ENCODE data around the gene ACCS.

Gene ACCS

DNA sequence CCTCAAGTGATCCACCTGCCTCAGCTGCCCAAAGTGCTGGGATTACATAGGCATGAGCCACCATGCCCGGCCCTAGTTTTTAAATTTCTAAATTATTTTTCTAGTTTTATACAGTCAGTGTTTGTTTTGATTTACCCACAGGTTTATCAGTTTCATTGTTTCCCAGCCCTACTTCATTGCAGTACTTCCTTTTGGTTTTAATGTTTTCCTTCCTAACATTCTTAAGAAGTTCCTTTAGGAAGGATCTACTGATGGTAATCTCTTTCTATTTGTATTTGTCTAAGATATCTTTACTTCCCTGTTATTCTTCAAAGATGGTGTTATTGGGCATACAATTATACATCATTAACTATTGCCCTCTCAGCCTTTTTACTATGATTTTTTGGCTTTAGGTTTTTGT is 24.5 kb downstream of the ACCS start:
- no peaks in the 10 kb centered on the region for H3K27me3 ChIP-seq (ENCODE audit: insufficient read depth, insufficient read length)
- no peaks in the 10 kb centered on the region for H3K4me1 ChIP-seq (ENCODE audit: insufficient read depth, insufficient read length)

DNA sequence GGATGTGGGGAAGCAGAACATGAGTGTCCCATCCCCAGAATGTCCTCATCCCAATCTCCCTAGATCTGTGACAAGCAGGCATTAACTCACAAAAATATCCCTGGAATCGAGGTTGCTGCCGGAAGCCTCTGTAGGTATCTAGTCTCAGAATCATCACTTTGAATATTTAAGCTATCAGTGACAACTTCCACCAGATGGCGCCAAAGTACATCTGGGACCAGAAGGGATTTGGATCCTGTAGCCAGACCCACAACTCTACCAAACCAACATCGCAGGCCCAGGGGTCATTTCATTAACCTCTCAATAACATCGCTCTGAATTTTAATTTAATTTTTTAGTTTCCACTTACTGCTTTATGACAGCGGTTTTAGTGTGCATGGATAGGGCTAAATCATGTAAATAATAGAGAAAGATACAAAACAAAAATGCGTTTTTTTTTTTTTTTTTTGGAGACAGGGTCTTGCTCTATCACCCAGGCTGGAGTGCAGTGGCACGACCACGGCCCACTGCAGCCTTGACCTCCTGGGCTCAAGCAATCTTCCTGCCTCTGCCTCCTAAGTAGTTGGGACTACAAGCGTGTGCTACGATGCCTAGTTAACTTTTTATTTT is 28.3 kb downstream of the ACCS start:
- DNase-seq (ENCODE audit: low read depth, low spot score) = peak; percentile 89
- peaks cover 8% of the 10 kb centered on the region for H3K9me3 ChIP-seq (ENCODE audit: insufficient read depth, low read length)

More for the DNA sequence above, 24.5 kb downstream of the ACCS start:
- H3K36me3 ChIP-seq (ENCODE audit: insufficient read depth, insufficient read length, low read length) = peaks cover 25% of the 10 kb centered on the region
- DNase-seq (ENCODE audit: low read depth, low spot score) = no peak
- H3K4me3 ChIP-seq (ENCODE audit: insufficient read length, low read depth) = no peak overlapping the region
- H3K9me3 ChIP-seq (ENCODE audit: insufficient read depth, low read length) = peaks cover 27% of the 10 kb centered on the region
- TF ChIP-seq SUZ12 (IDR thresholded peaks at IDR 0.05; ENCODE audit: extremely low read depth, insufficient read depth, insufficient read length) = no peak
- no peak for TF ChIP-seq YY1 (IDR thresholded peaks at IDR 0.05; ENCODE audit: insufficient read depth, insufficient read length)
- no peak for TF ChIP-seq ZNF274 (IDR thresholded peaks at IDR 0.05; ENCODE audit: low read depth, low read length)
- H3K9ac ChIP-seq (ENCODE audit: insufficient read length, low read depth) = no peak overlapping the region

DNA sequence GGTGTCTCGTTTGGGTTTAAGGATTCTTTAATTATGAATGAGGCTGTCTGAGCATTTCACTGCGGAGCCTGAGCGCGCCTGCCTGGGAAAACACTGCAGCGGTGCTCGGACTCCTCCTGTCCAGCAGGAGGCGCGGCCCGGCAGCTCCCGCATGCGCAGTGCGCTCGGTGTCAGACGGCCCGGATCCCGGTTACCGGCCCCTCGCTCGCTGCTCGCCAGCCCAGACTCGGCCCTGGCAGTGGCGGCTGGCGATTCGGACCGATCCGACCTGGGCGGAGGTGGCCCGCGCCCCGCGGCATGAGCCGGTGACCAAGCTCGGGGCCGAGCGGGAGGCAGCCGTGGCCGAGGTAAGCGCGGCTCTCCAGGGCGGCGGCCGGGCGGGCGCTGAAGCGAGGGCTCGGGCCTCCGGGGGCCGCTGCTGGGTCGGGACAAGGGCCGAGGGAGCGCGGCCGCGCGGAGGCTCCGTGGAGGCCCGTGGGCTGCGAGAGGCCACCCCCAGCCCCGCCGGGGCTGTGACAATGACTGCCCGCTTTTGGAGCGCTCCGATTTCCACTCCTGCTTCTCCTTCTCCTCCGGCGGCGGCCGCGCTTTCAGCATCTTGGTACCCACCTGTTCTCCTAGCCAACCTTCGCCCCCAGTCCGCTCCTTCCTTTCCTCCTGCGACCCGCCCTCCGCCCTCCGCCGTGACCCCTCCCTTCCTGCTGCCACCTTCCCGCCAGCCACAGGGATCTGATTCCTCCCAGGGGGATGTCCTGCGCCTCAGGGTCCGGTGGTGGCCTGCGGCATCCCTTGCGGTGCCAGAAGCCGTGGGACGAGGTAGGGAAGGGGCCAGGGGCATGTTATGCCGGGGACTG is 29.7 kb downstream of the ACCS start, which contains the start of gene EXT2:
Gene EXT2, plus strand, starts transcription at position 173 of the 854 bp plus-strand sequence. CDS start 12,035 bp downstream, outside the sequence.
- TF ChIP-seq SUZ12 (IDR thresholded peaks at IDR 0.05; ENCODE audit: extremely low read depth, insufficient read depth, insufficient read length) (no peak), ZNF274 (IDR thresholded peaks at IDR 0.05; ENCODE audit: low read depth, low read length) (no peak), YY1 (IDR thresholded peaks at IDR 0.05; ENCODE audit: insufficient read depth, insufficient read length) (no peak)
- H3K4me3 ChIP-seq (ENCODE audit: insufficient read length, low read depth) = peak within 1 kb of the TSS; percentile 79
- no peaks in the 10 kb centered on the region for H3K4me1 ChIP-seq (ENCODE audit: insufficient read depth, insufficient read length)
- H3K9me3 ChIP-seq (ENCODE audit: insufficient read depth, low read length) = no peaks in the 10 kb centered on the region
- peak within 1 kb of the TSS; percentile 84 for H3K9ac ChIP-seq (ENCODE audit: insufficient read length, low read depth)
- H3K36me3 ChIP-seq (ENCODE audit: insufficient read depth, insufficient read length, low read length) = peaks cover 5% of the 10 kb centered on the region
- peak; percentile 81 for DNase-seq (ENCODE audit: low read depth, low spot score)
- no peaks in the 10 kb centered on the region for H3K27me3 ChIP-seq (ENCODE audit: insufficient read depth, insufficient read length)

More for the DNA sequence above, 28.3 kb downstream of the ACCS start:
- TF ChIP-seq ZNF274 (IDR thresholded peaks at IDR 0.05; ENCODE audit: low read depth, low read length) (no peak), YY1 (IDR thresholded peaks at IDR 0.05; ENCODE audit: insufficient read depth, insufficient read length) (no peak), SUZ12 (IDR thresholded peaks at IDR 0.05; ENCODE audit: extremely low read depth, insufficient read depth, insufficient read length) (no peak)
- Histone ChIP-seq H3K36me3 (ENCODE audit: insufficient read depth, insufficient read length, low read length) (no peaks in the 10 kb centered on the region), H3K9ac (ENCODE audit: insufficient read length, low read depth) (no peak overlapping the region), H3K27me3 (ENCODE audit: insufficient read depth, insufficient read length) (no peaks in the 10 kb centered on the region), H3K4me3 (ENCODE audit: insufficient read length, low read depth) (no peak overlapping the region), H3K4me1 (ENCODE audit: insufficient read depth, insufficient read length) (no peaks in the 10 kb centered on the region)

DNA sequence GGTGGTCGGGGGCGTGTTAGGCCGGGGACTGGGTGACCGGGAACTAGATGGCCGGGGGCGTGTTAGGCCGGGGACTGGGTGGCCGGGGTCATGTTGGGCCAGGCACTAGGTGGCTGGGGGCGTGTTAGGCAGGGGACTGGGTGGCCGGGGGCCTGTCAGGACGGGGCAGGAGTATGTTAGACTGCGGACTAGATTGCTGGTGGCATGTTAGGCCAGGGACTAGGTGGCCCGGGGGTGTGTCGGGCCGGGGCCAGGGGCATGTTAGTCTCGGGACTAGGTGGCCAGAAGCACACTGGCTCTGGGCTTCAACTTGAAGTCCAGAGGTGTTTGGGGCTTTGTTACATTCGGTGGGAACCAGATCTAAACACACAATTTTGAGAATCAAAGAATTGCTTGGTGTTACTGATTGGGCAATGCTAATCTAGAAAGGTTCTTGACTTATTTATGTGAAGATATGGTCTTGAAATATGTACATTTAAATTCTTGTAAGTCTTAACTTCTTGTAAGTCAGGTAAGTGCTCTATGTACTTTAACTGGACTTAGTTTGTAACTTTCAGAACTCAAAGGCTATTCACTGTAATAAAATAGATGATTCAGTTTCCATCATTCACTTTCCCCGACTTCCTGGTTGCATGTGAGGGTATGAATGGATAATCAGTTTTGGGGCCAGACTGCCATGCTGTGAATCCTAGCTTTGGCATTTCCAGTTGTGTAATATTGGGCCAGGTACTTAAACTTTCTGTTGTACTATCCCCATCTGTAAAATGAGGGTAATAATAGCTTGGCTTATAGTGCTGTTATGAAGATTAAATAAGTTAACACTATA is 30.5 kb downstream of the ACCS start:
- no peak for DNase-seq (ENCODE audit: low read depth, low spot score)

DNA sequence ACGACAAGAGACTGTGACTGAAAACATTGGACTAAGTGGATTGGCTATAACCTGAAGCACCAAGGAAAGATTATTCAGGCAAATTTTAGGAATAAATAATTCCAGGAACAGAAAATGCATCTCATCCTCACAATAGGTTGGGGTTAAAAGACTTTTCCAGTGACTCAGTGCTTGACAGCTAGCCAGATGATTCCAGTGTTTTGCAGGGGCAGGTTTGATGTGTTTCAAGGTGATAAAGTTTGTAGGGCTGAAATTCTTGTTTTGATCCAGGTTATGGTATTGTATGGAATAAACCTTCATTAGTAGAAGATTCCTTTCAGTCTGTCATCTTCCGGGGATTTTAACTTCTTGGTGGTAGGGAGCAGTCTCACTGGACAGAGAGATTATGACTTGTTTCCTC is 31.8 kb downstream of the ACCS start:
- Histone ChIP-seq H3K4me3 (ENCODE audit: insufficient read length, low read depth) (no peak overlapping the region), H3K27me3 (ENCODE audit: insufficient read depth, insufficient read length) (no peaks in the 10 kb centered on the region), H3K9me3 (ENCODE audit: insufficient read depth, low read length) (no peaks in the 10 kb centered on the region), H3K9ac (ENCODE audit: insufficient read length, low read depth) (no peak overlapping the region), H3K36me3 (ENCODE audit: insufficient read depth, insufficient read length, low read length) (peaks cover 5% of the 10 kb centered on the region), H3K4me1 (ENCODE audit: insufficient read depth, insufficient read length) (no peaks in the 10 kb centered on the region)
- TF ChIP-seq ZNF274 (IDR thresholded peaks at IDR 0.05; ENCODE audit: low read depth, low read length) = no peak
- no peak for TF ChIP-seq YY1 (IDR thresholded peaks at IDR 0.05; ENCODE audit: insufficient read depth, insufficient read length)
- no peak for TF ChIP-seq SUZ12 (IDR thresholded peaks at IDR 0.05; ENCODE audit: extremely low read depth, insufficient read depth, insufficient read length)
- DNase-seq (ENCODE audit: low read depth, low spot score) = no peak

More for the DNA sequence above, 30.5 kb downstream of the ACCS start:
- Histone ChIP-seq H3K27me3 (ENCODE audit: insufficient read depth, insufficient read length) (no peaks in the 10 kb centered on the region), H3K9me3 (ENCODE audit: insufficient read depth, low read length) (no peaks in the 10 kb centered on the region), H3K4me1 (ENCODE audit: insufficient read depth, insufficient read length) (no peaks in the 10 kb centered on the region), H3K9ac (ENCODE audit: insufficient read length, low read depth) (peak overlapping the region; percentile 84), H3K4me3 (ENCODE audit: insufficient read length, low read depth) (peak overlapping the region; percentile 79), H3K36me3 (ENCODE audit: insufficient read depth, insufficient read length, low read length) (peaks cover 5% of the 10 kb centered on the region)
- no peak for TF ChIP-seq ZNF274 (IDR thresholded peaks at IDR 0.05; ENCODE audit: low read depth, low read length)
- TF ChIP-seq SUZ12 (IDR thresholded peaks at IDR 0.05; ENCODE audit: extremely low read depth, insufficient read depth, insufficient read length) = no peak

DNA sequence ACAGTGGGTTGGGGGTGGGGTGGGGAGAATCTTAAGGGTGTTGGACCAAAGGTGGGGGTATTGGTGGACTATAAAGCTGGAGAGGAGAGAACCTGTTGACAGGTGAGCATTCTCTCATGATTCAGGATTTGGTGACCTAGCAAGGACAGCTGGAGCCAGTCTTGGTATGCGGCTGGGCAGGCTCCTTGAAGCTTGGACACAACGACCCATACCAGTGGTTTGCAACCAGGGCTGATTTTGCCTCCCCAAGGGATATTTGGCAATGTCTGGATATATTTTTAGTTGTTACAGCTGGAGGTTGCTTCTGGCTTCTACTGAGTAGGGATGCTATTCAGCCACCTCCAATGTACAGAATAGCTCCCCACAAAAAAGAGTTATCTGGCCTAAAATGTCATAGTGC is 35.0 kb downstream of the ACCS start:
- no peak overlapping the region for H3K4me3 ChIP-seq (ENCODE audit: insufficient read length, low read depth)
- no peaks in the 10 kb centered on the region for H3K27me3 ChIP-seq (ENCODE audit: insufficient read depth, insufficient read length)
- no peaks in the 10 kb centered on the region for H3K9me3 ChIP-seq (ENCODE audit: insufficient read depth, low read length)
- H3K9ac ChIP-seq (ENCODE audit: insufficient read length, low read depth) = no peak overlapping the region
- no peak for DNase-seq (ENCODE audit: low read depth, low spot score)
- H3K4me1 ChIP-seq (ENCODE audit: insufficient read depth, insufficient read length) = no peaks in the 10 kb centered on the region
- TF ChIP-seq ZNF274 (IDR thresholded peaks at IDR 0.05; ENCODE audit: low read depth, low read length) = no peak
- no peak for TF ChIP-seq SUZ12 (IDR thresholded peaks at IDR 0.05; ENCODE audit: extremely low read depth, insufficient read depth, insufficient read length)
- no peak for TF ChIP-seq YY1 (IDR thresholded peaks at IDR 0.05; ENCODE audit: insufficient read depth, insufficient read length)
- H3K36me3 ChIP-seq (ENCODE audit: insufficient read depth, insufficient read length, low read length) = peaks cover 5% of the 10 kb centered on the region

All from NT2/D1 (cell line).